ENCODE results near the gene PHAX. TPM values are rescaled to one million over a fixed set of nuclear protein-coding genes. Genes with fewer than 3 reads are reported as not detected.
"Not testable (repeated sequence)": the region's sequence is repeated elsewhere in the genome, so short reads cannot be mapped to it uniquely, and the experiment has no call there.

Gene PHAX
- total and polyA plus RNA-seq, 2 experiments from 2014 or later = 57.0 to 65.0 TPM

- peaks cover 36% of the 10 kb centered on the region for H3K79me2 ChIP-seq
- H3K27ac ChIP-seq = peak overlapping the region; percentile 95
- 98% methylated on average over 7 of the region's 7 CpGs for WGBS (ENCODE audit: low lambda C conversion rate, missing lambda C conversion rate)
- H3K36me3 ChIP-seq (replicated peaks; ENCODE audit: insufficient read depth, low read depth) = no peaks in the 10 kb centered on the region
- H3K9me2 ChIP-seq (replicated peaks; ENCODE audit: insufficient read depth) = no peaks in the 10 kb centered on the region
- no peak for DNase-seq (ENCODE audit: low spot score)
- H3K4me3 ChIP-seq = no peak overlapping the region
- no peaks in the 10 kb centered on the region for H4K20me1 ChIP-seq (ENCODE audit: insufficient read depth, poor library complexity, severe bottlenecking)
- no peak for TF ChIP-seq EZH2phosphoT487 (IDR thresholded peaks at IDR 0.05; ENCODE audit: low read depth, severe bottlenecking, unreplicated experiment)
- TF ChIP-seq EZH2 (IDR thresholded peaks at IDR 0.05; ENCODE audit: borderline replicate concordance) = no peak
- TF ChIP-seq CTCF (IDR thresholded peaks at IDR 0.05; ENCODE audit: poor library complexity) = no peak
- peak overlapping the region; percentile 76 for H3K4me2 ChIP-seq
- peak overlapping the region; percentile 100 for H2AFZ ChIP-seq
- peaks cover 16% of the 10 kb centered on the region for H3K4me1 ChIP-seq (ENCODE audit: insufficient read depth)
- H3K27me3 ChIP-seq = no peaks in the 10 kb centered on the region
- H3K9me3 ChIP-seq (ENCODE audit: low read depth) = no peaks in the 10 kb centered on the region
Measured at GRCh38 chr5:126599499-126599898, 1.2 kb upstream of the PHAX start.

- WGBS (ENCODE audit: low lambda C conversion rate, missing lambda C conversion rate) = 43% methylated on average over 15 of the region's 15 CpGs
- peak; percentile 12 for DNase-seq (ENCODE audit: low spot score)
- not testable (repeated sequence) for H3K9me3 ChIP-seq (ENCODE audit: low read depth); H3K9me2 ChIP-seq (replicated peaks; ENCODE audit: insufficient read depth); H3K27me3 ChIP-seq; H4K20me1 ChIP-seq (ENCODE audit: insufficient read depth, poor library complexity, severe bottlenecking); H3K36me3 ChIP-seq (replicated peaks; ENCODE audit: insufficient read depth, low read depth)
- H3K4me1 ChIP-seq (ENCODE audit: insufficient read depth) = peaks cover 16% of the 10 kb centered on the region
- H3K79me2 ChIP-seq = peaks cover 42% of the 10 kb centered on the region
- peak overlapping the region; percentile 100 for H2AFZ ChIP-seq
- H3K4me2 ChIP-seq = peak overlapping the region; percentile 76
- H3K27ac ChIP-seq = peak overlapping the region; percentile 95
- peak overlapping the region; percentile 3 for H3K4me3 ChIP-seq
Measured at GRCh38 chr5:126599971-126600630, 646 bp upstream of the PHAX start.

GRCh38 chr5:126603402-126603991 lies 2.8 kb downstream of the PHAX start:
- no peak overlapping the region for H3K27ac ChIP-seq
- TF ChIP-seq EZH2phosphoT487 (IDR thresholded peaks at IDR 0.05; ENCODE audit: low read depth, severe bottlenecking, unreplicated experiment) = no peak
- no peak for TF ChIP-seq EZH2 (IDR thresholded peaks at IDR 0.05; ENCODE audit: borderline replicate concordance)
- TF ChIP-seq CTCF (IDR thresholded peaks at IDR 0.05; ENCODE audit: poor library complexity) = no peak
- H4K20me1 ChIP-seq (ENCODE audit: insufficient read depth, poor library complexity, severe bottlenecking) = peaks cover 19% of the 10 kb centered on the region
- H2AFZ ChIP-seq = no peak overlapping the region
- DNase-seq (ENCODE audit: low spot score) = no peak
- WGBS (ENCODE audit: low lambda C conversion rate, missing lambda C conversion rate) = 94% methylated on average over 6 of the region's 6 CpGs
- peaks cover 20% of the 10 kb centered on the region for H3K4me1 ChIP-seq (ENCODE audit: insufficient read depth)
- H3K4me3 ChIP-seq = no peak overlapping the region
- no peaks in the 10 kb centered on the region for H3K9me3 ChIP-seq (ENCODE audit: low read depth)
- no peak overlapping the region for H3K4me2 ChIP-seq
- peaks cover 76% of the 10 kb centered on the region for H3K79me2 ChIP-seq
- no peaks in the 10 kb centered on the region for H3K27me3 ChIP-seq
- no peaks in the 10 kb centered on the region for H3K9me2 ChIP-seq (replicated peaks; ENCODE audit: insufficient read depth)
- H3K36me3 ChIP-seq (replicated peaks; ENCODE audit: insufficient read depth, low read depth) = no peaks in the 10 kb centered on the region

GRCh38 chr5:126605525-126605924 lies 4.8 kb downstream of the PHAX start:
- Histone ChIP-seq H3K36me3 (replicated peaks; ENCODE audit: insufficient read depth, low read depth) (no peaks in the 10 kb centered on the region), H2AFZ (no peak overlapping the region), H3K27ac (no peak overlapping the region), H3K27me3 (no peaks in the 10 kb centered on the region), H3K4me3 (no peak overlapping the region), H3K9me2 (replicated peaks; ENCODE audit: insufficient read depth) (no peaks in the 10 kb centered on the region), H3K4me2 (peak overlapping the region; percentile 15), H3K79me2 (peaks cover 94% of the 10 kb centered on the region), H3K9me3 (ENCODE audit: low read depth) (no peaks in the 10 kb centered on the region), H4K20me1 (ENCODE audit: insufficient read depth, poor library complexity, severe bottlenecking) (peaks cover 23% of the 10 kb centered on the region), H3K4me1 (ENCODE audit: insufficient read depth) (peaks cover 15% of the 10 kb centered on the region)
- no peak for TF ChIP-seq EZH2 (IDR thresholded peaks at IDR 0.05; ENCODE audit: borderline replicate concordance)
- TF ChIP-seq EZH2phosphoT487 (IDR thresholded peaks at IDR 0.05; ENCODE audit: low read depth, severe bottlenecking, unreplicated experiment) = no peak
- no peak for TF ChIP-seq CTCF (IDR thresholded peaks at IDR 0.05; ENCODE audit: poor library complexity)
- 96% methylated on average over 5 of the region's 5 CpGs for whole genome bisulfite sequencing (ENCODE audit: low lambda C conversion rate, missing lambda C conversion rate)
- no peak for DNase-seq (ENCODE audit: low spot score)

Measured in hepatocyte (in vitro differentiated cells).